ENCODE measurements around the gene PHF2.

DNA sequence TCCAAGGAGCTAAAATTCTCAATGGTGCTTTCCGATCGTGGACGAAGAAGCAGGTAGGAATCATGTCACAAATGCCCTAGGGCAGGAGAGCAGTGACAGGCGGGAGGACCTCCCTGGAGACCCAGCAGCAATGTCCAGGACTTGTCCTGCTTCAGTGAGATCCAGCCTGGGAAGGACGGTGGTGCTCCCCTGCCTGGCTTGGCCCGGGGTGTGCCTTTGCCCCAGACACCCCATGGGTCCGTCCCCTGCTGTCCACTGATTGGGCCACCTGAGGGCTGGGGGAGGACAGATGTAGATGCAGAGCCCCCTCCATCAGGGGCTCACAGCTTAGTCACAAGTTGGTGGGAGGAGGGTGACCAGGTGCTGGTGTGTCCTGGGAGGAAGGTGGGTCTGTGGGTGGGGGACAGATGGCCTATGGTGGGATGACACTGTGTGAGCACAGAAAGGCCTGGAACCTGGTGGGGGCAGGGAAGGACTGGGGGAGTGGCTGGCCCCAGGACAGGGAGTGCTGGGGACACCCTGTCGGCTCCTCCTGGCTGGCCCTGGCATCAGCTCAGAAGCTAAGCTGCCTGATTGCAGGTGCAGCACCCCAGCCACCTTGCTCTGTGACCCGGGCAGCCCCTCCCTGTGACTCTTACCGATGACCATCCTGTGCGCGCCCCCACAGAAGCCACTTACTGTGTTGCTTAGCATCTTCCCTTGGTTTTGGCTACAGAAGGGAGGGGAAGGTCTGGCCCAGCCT lies 82.0 kb downstream of the PHF2 start:
- TF ChIP-seq, protein P1, sequence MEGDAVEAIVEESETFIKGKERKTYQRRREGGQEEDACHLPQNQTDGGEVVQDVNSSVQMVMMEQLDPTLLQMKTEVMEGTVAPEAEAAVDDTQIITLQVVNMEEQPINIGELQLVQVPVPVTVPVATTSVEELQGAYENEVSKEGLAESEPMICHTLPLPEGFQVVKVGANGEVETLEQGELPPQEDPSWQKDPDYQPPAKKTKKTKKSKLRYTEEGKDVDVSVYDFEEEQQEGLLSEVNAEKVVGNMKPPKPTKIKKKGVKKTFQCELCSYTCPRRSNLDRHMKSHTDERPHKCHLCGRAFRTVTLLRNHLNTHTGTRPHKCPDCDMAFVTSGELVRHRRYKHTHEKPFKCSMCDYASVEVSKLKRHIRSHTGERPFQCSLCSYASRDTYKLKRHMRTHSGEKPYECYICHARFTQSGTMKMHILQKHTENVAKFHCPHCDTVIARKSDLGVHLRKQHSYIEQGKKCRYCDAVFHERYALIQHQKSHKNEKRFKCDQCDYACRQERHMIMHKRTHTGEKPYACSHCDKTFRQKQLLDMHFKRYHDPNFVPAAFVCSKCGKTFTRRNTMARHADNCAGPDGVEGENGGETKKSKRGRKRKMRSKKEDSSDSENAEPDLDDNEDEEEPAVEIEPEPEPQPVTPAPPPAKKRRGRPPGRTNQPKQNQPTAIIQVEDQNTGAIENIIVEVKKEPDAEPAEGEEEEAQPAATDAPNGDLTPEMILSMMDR (IDR thresholded peaks at IDR 0.05) = no peak
- TF ChIP-seq POLR2AphosphoS5 (IDR thresholded peaks at IDR 0.05) (no peak), POLR2A (IDR thresholded peaks at IDR 0.05) (no peak)
